Uterus (tissue), 4 donors: ENCODE data around the gene USP15. TPM values are rescaled to one million over a fixed set of nuclear protein-coding genes. Genes with fewer than 3 reads are reported as not detected.

ENCODE experiments used
- DNase-seq, 2 donors: peaks; one replicate each; pipeline ENCODE4 v3.0.0-alpha.2; 2019 to 2020
- H3K27ac ChIP-seq, 2 donors: fragments of 200-600 bp; sonication (generic); 1 replicate in 1 of 2; 2 replicates in 1 of 2; pipeline ENCODE4 v1.5.1; 2016 to 2018
- H3K27me3 ChIP-seq, 2 donors: fragments of 200-600 bp; sonication (generic); one replicate each; pipeline ENCODE4 v1.5.1; 2018 to 2019; ENCODE audit warnings: control low read depth in 1 of 2
- H3K36me3 ChIP-seq, 2 donors: fragments of 200-600 bp; sonication (generic); one replicate each; pipeline ENCODE4 v1.5.1; 2019; ENCODE audit warnings: control low read depth in 1 of 2
- H3K4me1 ChIP-seq, 2 donors: fragments of 200-600 bp; sonication (generic); one replicate each; pipeline ENCODE4 v1.5.1; 2018 to 2019; ENCODE audit warnings: control low read depth in 1 of 2
- H3K4me3 ChIP-seq, 2 donors: fragments of 200-600 bp; sonication (generic); 1 replicate in 1 of 2; 2 replicates in 1 of 2; pipeline ENCODE4 v1.5.1; 2018 to 2019; ENCODE audit warnings: mild to moderate bottlenecking in 1 of 2
- H3K9me3 ChIP-seq, 2 donors: fragments of 200-600 bp; sonication (generic); one replicate each; pipeline ENCODE4 v1.5.1; 2019; ENCODE audit warnings: control low read depth in 1 of 2
- CTCF ChIP-seq, 4 experiments: fragments of 200-600 bp in 2 of 4; fragments of 450-650 bp in 2 of 4; sonication (generic) in 2 of 4; IDR thresholded peaks; one replicate each; pipeline ENCODE4 v1.5.1; 2016 to 2019; ENCODE audit warnings: antibody characterized with exemption in 4 of 4, mild to moderate bottlenecking in 2 of 4, moderate library complexity in 1 of 4
- POLR2A ChIP-seq, 2 donors: fragments of 450-650 bp; IDR thresholded peaks; one replicate each; pipeline ENCODE4 v1.6.1; 2016; ENCODE audit warnings: antibody characterized with exemption in 2 of 2, mild to moderate bottlenecking in 1 of 2, moderate library complexity in 1 of 2
- intact Hi-C: fragments of 100-400 bp; cut with DNase I; formaldehyde crosslinking; loops from one replicate; pipeline ENCODE4 v1.15.1; 2023; ENCODE audit warnings: low total_unique reads
- total RNA-seq, 4 donors: library from RNA; depleted of rRNA in 3 of 4; stranded (reverse); fragments of >200 nt in 3 of 4; gene quantifications; one replicate each; pipeline versions ENCODE4 v1.1.0 to v1.2.4, GENCODE V29; 2014 to 2023
- donor health status: DM: yes; HTN: yes; CAD: no.

The USP15 gene
- total RNA-seq, 4 donors from 2014 or later, result 44.8 to 98.9 (median 76.5) TPM

GRCh38 chr12:62260733-62261683 lies 804 bp downstream of the USP15 start:
- DNase-seq, result peak in 1 of 2 donors; percentile 13
- H3K9me3 ChIP-seq, result no peaks in the 10 kb centered on the region
- TF ChIP-seq POLR2A (IDR thresholded peaks at IDR 0.05), result no peak
- TF ChIP-seq CTCF (IDR thresholded peaks at IDR 0.05), result no peak
- intact Hi-C loops, result no loop called here
- H3K27ac ChIP-seq, result peak overlapping the region; percentile 92 to 98
- no peaks in the 10 kb centered on the region for H3K27me3 ChIP-seq
- H3K4me1 ChIP-seq, result peaks cover 0 to 2% of the 10 kb centered on the region in 2 donors
- H3K4me3 ChIP-seq, result peak overlapping the region; percentile 78 to 94
- no peaks in the 10 kb centered on the region for H3K36me3 ChIP-seq

- TF ChIP-seq POLR2A (IDR thresholded peaks at IDR 0.05) (no peak), CTCF (IDR thresholded peaks at IDR 0.05) (no peak)
- intact Hi-C loops, result no loop called here
- no peaks in the 10 kb centered on the region for H3K9me3 ChIP-seq
- H3K27me3 ChIP-seq, result no peaks in the 10 kb centered on the region
- H3K4me3 ChIP-seq, result no peak overlapping the region
- DNase-seq, result no peak
- peaks cover 0 to 12% of the 10 kb centered on the region in 2 donors for H3K4me1 ChIP-seq
- no peak overlapping the region for H3K27ac ChIP-seq
- no peaks in the 10 kb centered on the region for H3K36me3 ChIP-seq
Measured at GRCh38 chr12:62261876-62262517, 1.8 kb downstream of the USP15 start.

GRCh38 chr12:62263232-62263631 lies 3.0 kb downstream of the USP15 start:
- Histone ChIP-seq H3K4me3 (no peak overlapping the region), H3K27ac (no peak overlapping the region), H3K27me3 (no peaks in the 10 kb centered on the region), H3K36me3 (no peaks in the 10 kb centered on the region), H3K4me1 (peaks cover 0 to 13% of the 10 kb centered on the region in 2 donors), H3K9me3 (no peaks in the 10 kb centered on the region)
- intact Hi-C loops, result no loop called here
- DNase-seq, result no peak
- TF ChIP-seq CTCF (IDR thresholded peaks at IDR 0.05), result no peak
- no peak for TF ChIP-seq POLR2A (IDR thresholded peaks at IDR 0.05)

GRCh38 chr12:62263966-62264365 lies 3.8 kb downstream of the USP15 start:
- H3K9me3 ChIP-seq, result no peaks in the 10 kb centered on the region
- no peaks in the 10 kb centered on the region for H3K36me3 ChIP-seq
- H3K4me3 ChIP-seq, result no peak overlapping the region
- H3K27ac ChIP-seq, result no peak overlapping the region
- no peak for DNase-seq
- TF ChIP-seq CTCF (IDR thresholded peaks at IDR 0.05) (no peak), POLR2A (IDR thresholded peaks at IDR 0.05) (no peak)
- no peaks in the 10 kb centered on the region for H3K27me3 ChIP-seq
- peaks cover 0 to 13% of the 10 kb centered on the region in 2 donors for H3K4me1 ChIP-seq
- intact Hi-C loops, result no loop called here

- no peaks in the 10 kb centered on the region for H3K27me3 ChIP-seq
- no peaks in the 10 kb centered on the region for H3K36me3 ChIP-seq
- DNase-seq, result no peak
- peaks cover 0 to 13% of the 10 kb centered on the region in 2 donors for H3K4me1 ChIP-seq
- no peaks in the 10 kb centered on the region for H3K9me3 ChIP-seq
- no peak overlapping the region for H3K27ac ChIP-seq
- no peak for TF ChIP-seq CTCF (IDR thresholded peaks at IDR 0.05)
- TF ChIP-seq POLR2A (IDR thresholded peaks at IDR 0.05), result no peak
- H3K4me3 ChIP-seq, result no peak overlapping the region
- intact Hi-C loops, result no loop called here
Measured at GRCh38 chr12:62264706-62265105, 4.5 kb downstream of the USP15 start.
